Neuronal stem cell (in vitro differentiated cells): ENCODE data around the gene SLC17A9.

Experiments
- DNase-seq: peaks from one replicate; pipeline ENCODE4 v3.0.0-alpha.2; 2013; ENCODE audit warnings: low spot score
- H2AFZ ChIP-seq: one replicate; pipeline ENCODE4 v1.6.1; 2013; ENCODE audit warnings: mild to moderate bottlenecking, low read length, inconsistent platforms
- H2AK5ac ChIP-seq: 2 replicates; pipeline ENCODE4 v1.6.1; 2013; ENCODE audit warnings: low read depth, mild to moderate bottlenecking, inconsistent platforms, low read length, moderate library complexity, mixed read lengths
- H2BK120ac ChIP-seq: 2 replicates; pipeline ENCODE4 v1.6.1; 2013; ENCODE audit warnings: low read depth, mild to moderate bottlenecking, inconsistent platforms, low read length, moderate library complexity, mixed read lengths
- H2BK12ac ChIP-seq: one replicate; pipeline ENCODE4 v1.6.1; 2013; ENCODE audit warnings: low read length, inconsistent platforms
- H2BK15ac ChIP-seq: 2 replicates; pipeline ENCODE4 v1.6.1; 2013; ENCODE audit warnings: mild to moderate bottlenecking, low read length, inconsistent platforms, mixed read lengths
- H2BK5ac ChIP-seq: one replicate; pipeline ENCODE4 v1.6.1; 2013; ENCODE audit warnings: inconsistent platforms, mild to moderate bottlenecking, low read length, moderate library complexity
- H3K14ac ChIP-seq: one replicate; pipeline ENCODE4 v1.6.1; 2013; ENCODE audit warnings: low read length, inconsistent platforms
- H3K18ac ChIP-seq: 2 replicates; pipeline ENCODE4 v1.6.1; 2013; ENCODE audit warnings: low read length, inconsistent platforms
- H3K23ac ChIP-seq: 2 replicates; pipeline ENCODE4 v1.6.1; 2013; ENCODE audit warnings: low read depth, mild to moderate bottlenecking, mixed read lengths, low read length, inconsistent platforms; ENCODE audit not compliant: poor library complexity
- H3K27ac ChIP-seq: replicated peaks from 3 replicates; pipeline ENCODE4 v1.5.1; 2013; ENCODE audit warnings: low read length, inconsistent platforms
- H3K27me3 ChIP-seq, 3 experiments: 2 replicates each; pipeline ENCODE4 v1.6.1; 2013; ENCODE audit warnings: low read length in 3 of 3, mild to moderate bottlenecking in 2 of 3, inconsistent platforms in 1 of 3, low read depth in 1 of 3, mixed read lengths in 1 of 3, moderate library complexity in 1 of 3; ENCODE audit not compliant: control insufficient read depth in 3 of 3, insufficient read depth in 3 of 3
- H3K36me3 ChIP-seq, 2 donors: replicated peaks in 1 of 2; 2 replicates each; pipeline ENCODE4 v1.6.1; 2013; ENCODE audit warnings: low read length in 2 of 2; ENCODE audit not compliant: control insufficient read depth in 2 of 2, insufficient read depth in 2 of 2
- H3K4ac ChIP-seq: 2 replicates; pipeline ENCODE4 v1.6.1; 2013; ENCODE audit warnings: inconsistent platforms, mild to moderate bottlenecking, low read length, moderate library complexity
- H3K4me1 ChIP-seq, 2 donors: 1 replicate in 1 of 2; 2 replicates in 1 of 2; pipeline ENCODE4 v1.6.1; 2013; ENCODE audit warnings: low read length in 2 of 2, low read depth in 1 of 2; ENCODE audit not compliant: control insufficient read depth in 2 of 2, insufficient read depth in 1 of 2
- H3K4me2 ChIP-seq: one replicate; pipeline ENCODE4 v1.6.1; 2013; ENCODE audit warnings: mild to moderate bottlenecking, low read length, inconsistent platforms; ENCODE audit not compliant: insufficient read depth, poor library complexity, severe bottlenecking
- H3K4me3 ChIP-seq, 2 donors: 2 replicates each; pipeline ENCODE4 v1.5.1; 2013; ENCODE audit warnings: low read length in 2 of 2, mild to moderate bottlenecking in 2 of 2, inconsistent platforms in 1 of 2, moderate library complexity in 1 of 2
- H3K79me1 ChIP-seq: one replicate; pipeline ENCODE4 v1.6.1; 2013; ENCODE audit warnings: low read depth, mild to moderate bottlenecking, inconsistent platforms, low read length, moderate library complexity
- H3K9ac ChIP-seq: one replicate; pipeline ENCODE4 v1.6.1; 2013; ENCODE audit warnings: mild to moderate bottlenecking, low read depth, low read length, inconsistent platforms; ENCODE audit not compliant: poor library complexity
- H3K9me3 ChIP-seq, 2 donors: replicated peaks in 1 of 2; 2 replicates each; pipeline versions ENCODE3 to v1.6.1; 2013; ENCODE audit warnings: low read length in 2 of 2, mild to moderate bottlenecking in 2 of 2, inconsistent platforms in 1 of 2, low read depth in 1 of 2, mixed read lengths in 1 of 2, moderate library complexity in 1 of 2; ENCODE audit not compliant: control insufficient read depth in 2 of 2, insufficient read depth in 1 of 2
- H4K8ac ChIP-seq: one replicate; pipeline ENCODE4 v1.6.1; 2013; ENCODE audit warnings: low read depth, mild to moderate bottlenecking, inconsistent platforms, low read length, moderate library complexity
- H4K91ac ChIP-seq: one replicate; pipeline ENCODE4 v1.6.1; 2013; ENCODE audit warnings: low read length, low read depth, mild to moderate bottlenecking, inconsistent platforms; ENCODE audit not compliant: poor library complexity
- WGBS, 2 donors: extraction: QIAGEN DNeasy Blood & Tissue Kit; methylation state at CpG; one replicate each; pipeline ENCODE4 v1.1.7; 2013; ENCODE audit warnings: missing lambda C conversion rate in 2 of 2, mixed read lengths in 1 of 2; ENCODE audit not compliant: insufficient read length in 2 of 2, insufficient replicate concordance in 1 of 2; ENCODE audit errors: extremely low coverage in 2 of 2; 5-methylcytosine and 5-hydroxymethylcytosine counted together

SLC17A9 gene

DNA sequence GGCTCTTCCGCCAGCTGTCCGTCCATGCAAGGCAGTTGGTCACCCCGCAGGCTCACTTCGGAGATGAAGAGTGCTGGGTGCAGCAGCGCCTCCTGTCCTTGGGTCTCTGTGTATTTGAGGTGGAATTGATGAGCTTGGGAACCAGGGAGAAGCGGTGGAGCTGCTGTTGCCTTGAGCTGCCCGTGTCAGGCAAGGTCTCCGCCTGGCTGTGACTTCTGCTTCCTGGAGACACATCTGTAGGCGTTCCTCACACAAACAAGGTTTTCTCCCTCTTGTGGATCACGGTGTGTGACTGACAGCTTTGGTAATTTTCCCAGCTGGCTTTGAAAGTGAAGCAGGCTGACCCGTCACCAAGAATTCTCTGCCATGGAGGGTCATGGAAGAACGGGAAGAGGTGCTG is 2.5 kb upstream of the SLC17A9 start:
- no peak overlapping the region for H2BK5ac ChIP-seq
- H2BK15ac ChIP-seq = no peak overlapping the region
- H2BK12ac ChIP-seq = no peak overlapping the region

DNA sequence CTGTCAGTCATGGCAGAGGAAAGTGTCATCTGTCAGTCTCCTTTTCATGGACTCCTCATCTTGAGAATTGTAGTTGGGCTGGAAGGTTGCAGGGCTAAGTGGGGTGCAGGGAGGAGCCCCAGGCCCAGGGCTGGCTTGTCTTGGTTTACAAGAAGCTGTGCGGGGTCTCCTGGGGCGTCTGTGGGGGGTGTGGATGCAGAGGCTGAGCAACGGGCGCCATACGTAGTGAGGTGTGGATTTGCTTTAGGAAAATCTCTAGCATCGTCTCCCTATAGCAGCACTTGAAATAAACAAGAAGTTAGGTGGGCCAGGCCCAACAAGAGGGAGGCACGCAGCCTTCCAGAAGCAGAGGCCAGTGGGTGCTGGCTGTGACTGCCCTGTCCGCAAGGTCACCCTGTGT is 1.8 kb upstream of the SLC17A9 start:
- H2BK12ac ChIP-seq = no peak overlapping the region
- no peak overlapping the region for H2AFZ ChIP-seq
- DNase-seq = no peak
- no peak overlapping the region for H2AK5ac ChIP-seq
- no peak overlapping the region for H4K91ac ChIP-seq
- WGBS, 2 donors = no CpG with 5 or more reads among the region's 8 CpGs
- no peak overlapping the region for H3K23ac ChIP-seq
- H3K79me1 ChIP-seq = peaks cover 7% of the 10 kb centered on the region
- no peak overlapping the region for H2BK15ac ChIP-seq
- no peak overlapping the region for H3K14ac ChIP-seq
- no peak overlapping the region for H4K8ac ChIP-seq
- H3K4me2 ChIP-seq = no peak overlapping the region
- H3K27me3 ChIP-seq = peaks cover 0 to 3% (median 0%) of the 10 kb centered on the region in 3 experiments
- no peak overlapping the region for H2BK120ac ChIP-seq
- no peak overlapping the region for H3K4ac ChIP-seq
- H3K36me3 ChIP-seq = peaks cover 29 to 55% of the 10 kb centered on the region in 2 donors
- no peak overlapping the region for H2BK5ac ChIP-seq
- peaks cover 3 to 10% of the 10 kb centered on the region in 2 donors for H3K9me3 ChIP-seq
- H3K4me3 ChIP-seq = no peak overlapping the region
- H3K9ac ChIP-seq = no peak overlapping the region
- peaks cover 12 to 16% of the 10 kb centered on the region in 2 donors for H3K4me1 ChIP-seq
- no peak overlapping the region for H3K18ac ChIP-seq
- H3K27ac ChIP-seq = no peak overlapping the region

More for the DNA sequence above, 2.5 kb upstream of the SLC17A9 start:
- Histone ChIP-seq H3K4me1 (peaks cover 12 to 16% of the 10 kb centered on the region in 2 donors), H3K9me3 (peaks cover 3 to 10% of the 10 kb centered on the region in 2 donors), H4K8ac (no peak overlapping the region), H3K4ac (no peak overlapping the region), H3K9ac (no peak overlapping the region), H3K27me3 (peaks cover 0 to 3% (median 0%) of the 10 kb centered on the region in 3 experiments), H3K79me1 (peaks cover 7% of the 10 kb centered on the region), H2BK120ac (no peak overlapping the region), H2AFZ (no peak overlapping the region), H3K14ac (no peak overlapping the region), H3K23ac (no peak overlapping the region), H2AK5ac (no peak overlapping the region), H3K36me3 (peaks cover 33 to 63% of the 10 kb centered on the region in 2 donors), H4K91ac (no peak overlapping the region), H3K18ac (no peak overlapping the region), H3K27ac (no peak overlapping the region), H3K4me3 (no peak overlapping the region), H3K4me2 (no peak overlapping the region)
- no CpG with 5 or more reads among the region's 12 CpGs for WGBS, 2 donors
- no peak for DNase-seq

DNA sequence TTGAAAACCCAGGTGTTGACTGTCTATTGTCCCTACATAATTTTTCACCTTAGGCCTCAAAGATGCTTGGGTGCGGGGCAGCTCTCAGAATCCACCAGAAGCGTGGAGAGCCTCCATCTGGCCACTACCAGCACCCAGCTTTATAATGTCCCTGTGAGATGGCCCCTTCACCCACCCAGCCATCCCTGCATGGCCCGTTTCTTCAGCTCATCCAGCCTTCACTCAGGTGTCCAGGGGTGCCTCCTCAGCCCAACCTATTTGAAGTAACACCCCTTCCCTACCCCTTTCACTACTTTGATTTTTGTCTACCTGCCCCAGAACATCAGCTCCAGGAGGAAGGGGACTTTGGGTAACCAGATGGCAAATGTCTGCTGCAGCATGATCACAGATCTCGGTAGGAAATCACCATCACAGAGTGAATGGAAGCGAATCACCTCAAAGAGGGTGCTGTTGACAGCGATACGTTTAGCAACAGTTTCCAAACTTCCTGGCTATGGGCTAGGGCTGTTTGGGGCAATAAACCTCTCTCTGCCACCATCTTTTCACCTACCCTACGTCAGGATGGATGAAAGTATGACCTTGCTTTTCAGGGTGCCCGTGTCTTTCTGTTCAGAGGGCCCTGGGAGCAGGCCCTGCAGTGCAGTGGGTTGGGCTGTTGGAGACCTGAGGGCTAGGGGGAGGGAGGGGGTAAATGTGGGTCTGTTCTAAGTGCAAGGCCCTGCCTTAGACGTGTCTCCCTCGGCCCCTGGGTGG is 1.2 kb upstream of the SLC17A9 start:
- Histone ChIP-seq H3K4me1 (peaks cover 16 to 18% of the 10 kb centered on the region in 2 donors), H4K8ac (no peak overlapping the region), H3K36me3 (peaks cover 23 to 49% of the 10 kb centered on the region in 2 donors), H3K79me1 (peaks cover 7% of the 10 kb centered on the region), H3K4me2 (no peak overlapping the region), H3K9ac (no peak overlapping the region), H3K18ac (no peak overlapping the region), H2AK5ac (no peak overlapping the region), H2AFZ (no peak overlapping the region), H2BK12ac (no peak overlapping the region), H3K23ac (no peak overlapping the region), H2BK15ac (no peak overlapping the region), H3K4ac (no peak overlapping the region), H3K14ac (no peak overlapping the region), H2BK5ac (no peak overlapping the region), H3K27me3 (peaks cover 0 to 3% (median 0%) of the 10 kb centered on the region in 3 experiments), H4K91ac (no peak overlapping the region), H3K27ac (no peak overlapping the region), H2BK120ac (no peak overlapping the region), H3K4me3 (no peak overlapping the region), H3K9me3 (peaks cover 3 to 10% of the 10 kb centered on the region in 2 donors)
- WGBS, 2 donors = no CpG with 5 or more reads among the region's 11 CpGs
- no peak for DNase-seq

DNA sequence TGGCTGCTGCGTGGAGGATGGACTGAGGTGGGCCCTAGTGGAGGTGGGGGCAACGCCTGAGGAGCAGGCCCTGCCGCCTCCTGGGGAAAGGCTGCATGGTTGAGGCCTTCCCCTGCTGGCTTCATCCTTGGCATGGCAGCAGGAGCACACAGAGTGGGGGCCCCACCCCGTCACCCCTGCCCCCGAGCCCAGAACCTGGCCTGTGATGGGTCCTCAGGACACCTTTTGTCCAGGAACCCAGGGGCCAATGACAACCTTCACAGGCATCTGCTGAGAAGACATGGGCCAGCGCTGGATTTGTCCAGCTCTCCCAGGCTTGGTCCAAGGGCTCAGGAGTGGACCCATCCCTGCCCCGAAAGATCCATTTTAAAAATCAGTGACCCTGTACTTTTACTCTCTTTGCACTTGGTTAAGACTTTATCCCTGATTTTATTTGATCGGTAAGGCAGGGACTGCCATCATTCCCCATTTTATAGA is 575 bp upstream of the SLC17A9 start:
- no peak overlapping the region for H2AFZ ChIP-seq
- peaks cover 6% of the 10 kb centered on the region for H3K79me1 ChIP-seq
- no peak overlapping the region for H3K23ac ChIP-seq
- no peak overlapping the region for H3K9ac ChIP-seq
- no peak overlapping the region for H2BK15ac ChIP-seq
- H3K36me3 ChIP-seq = peaks cover 17 to 43% of the 10 kb centered on the region in 2 donors
- no CpG with 5 or more reads among the region's 8 CpGs for WGBS, 2 donors
- no peak overlapping the region for H2BK12ac ChIP-seq
- H3K9me3 ChIP-seq = peaks cover 3 to 10% of the 10 kb centered on the region in 2 donors
- H4K91ac ChIP-seq = no peak overlapping the region
- H2BK120ac ChIP-seq = no peak overlapping the region
- H3K4me3 ChIP-seq = no peak overlapping the region
- no peak overlapping the region for H3K18ac ChIP-seq
- H3K27ac ChIP-seq = no peak overlapping the region
- peaks cover 0 to 3% (median 0%) of the 10 kb centered on the region in 3 experiments for H3K27me3 ChIP-seq
- H3K14ac ChIP-seq = no peak overlapping the region
- no peak for DNase-seq
- H3K4me1 ChIP-seq = peaks cover 16 to 18% of the 10 kb centered on the region in 2 donors
- H2BK5ac ChIP-seq = no peak overlapping the region
- peak overlapping the region; percentile 100 for H2AK5ac ChIP-seq
- no peak overlapping the region for H3K4me2 ChIP-seq
- no peak overlapping the region for H4K8ac ChIP-seq
- no peak overlapping the region for H3K4ac ChIP-seq
